Muscle layer of colon (tissue), 2 donors: ENCODE results near the gene CTSD.

Experiments used
- H3K27ac ChIP-seq: one replicate; pipeline ENCODE4 v1.7.0; 2013; ENCODE audit warnings: low read depth, mild to moderate bottlenecking, low read length, moderate library complexity
- H3K27me3 ChIP-seq, 2 donors: one replicate each; pipeline ENCODE4 v1.7.0; 2013; ENCODE audit warnings: low read length in 2 of 2, mild to moderate bottlenecking in 2 of 2; ENCODE audit not compliant: insufficient read depth in 2 of 2, control insufficient read depth in 1 of 2
- H3K36me3 ChIP-seq: one replicate; pipeline ENCODE4 v1.7.0; 2013; ENCODE audit warnings: mild to moderate bottlenecking, low read length; ENCODE audit not compliant: insufficient read depth
- H3K4me1 ChIP-seq: one replicate; pipeline ENCODE4 v1.7.0; 2013; ENCODE audit warnings: mild to moderate bottlenecking, low read length; ENCODE audit not compliant: insufficient read depth
- H3K4me3 ChIP-seq, 2 donors: one replicate each; pipeline ENCODE4 v1.7.0; 2013; ENCODE audit warnings: low read length in 2 of 2, low read depth in 1 of 2, mild to moderate bottlenecking in 1 of 2, moderate library complexity in 1 of 2
- H3K9ac ChIP-seq: one replicate; pipeline ENCODE4 v1.7.0; 2013; ENCODE audit warnings: low read length
- H3K9me3 ChIP-seq: one replicate; pipeline ENCODE4 v1.7.0; 2013; ENCODE audit warnings: mild to moderate bottlenecking, low read length
- donor health status: abdominal sarcoma.
- donor health status: Adenocarcinoma of cecum.

CTSD gene

GRCh38 chr11:1765871-1766718 lies 2.4 kb upstream of the CTSD start:
- H3K36me3 ChIP-seq, result peaks cover 3% of the 10 kb centered on the region
- peaks cover 20% of the 10 kb centered on the region for H3K4me1 ChIP-seq
- H3K27ac ChIP-seq, result no peak overlapping the region
- no peak overlapping the region for H3K9ac ChIP-seq
- H3K27me3 ChIP-seq, result no peaks in the 10 kb centered on the region
- no peak overlapping the region for H3K4me3 ChIP-seq
- H3K9me3 ChIP-seq, result no peaks in the 10 kb centered on the region

DNA sequence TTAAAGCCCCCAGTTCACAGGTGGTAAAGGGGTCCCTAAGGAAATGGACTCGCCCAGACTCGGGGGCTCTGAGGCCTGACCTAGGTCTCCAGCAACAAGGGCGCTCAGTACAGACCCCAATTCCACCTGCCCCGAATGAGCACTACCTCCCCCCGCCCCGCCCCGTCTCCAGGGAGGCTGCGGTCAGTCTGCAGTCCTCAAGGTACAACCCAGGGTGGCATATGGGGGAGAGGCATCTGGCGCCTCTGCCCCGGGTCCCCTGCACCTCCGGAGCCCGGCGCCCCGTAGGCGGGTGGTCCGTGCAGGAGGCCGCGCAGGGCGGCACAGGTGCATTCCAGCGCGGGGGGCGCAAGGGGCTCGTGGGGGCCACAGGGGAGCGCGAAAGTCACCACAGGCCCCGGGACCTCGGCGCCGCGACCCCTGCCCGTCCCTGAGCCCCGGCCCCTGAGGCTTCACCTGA lies 361 bp downstream of the CTSD start:
- H3K9ac ChIP-seq, result peak overlapping the region; percentile 80
- peak overlapping the region; percentile 81 to 96 for H3K4me3 ChIP-seq
- peak overlapping the region; percentile 80 for H3K27ac ChIP-seq
- peaks cover 5% of the 10 kb centered on the region for H3K36me3 ChIP-seq
- no peaks in the 10 kb centered on the region for H3K9me3 ChIP-seq
- no peaks in the 10 kb centered on the region for H3K27me3 ChIP-seq
- peaks cover 33% of the 10 kb centered on the region for H3K4me1 ChIP-seq

DNA sequence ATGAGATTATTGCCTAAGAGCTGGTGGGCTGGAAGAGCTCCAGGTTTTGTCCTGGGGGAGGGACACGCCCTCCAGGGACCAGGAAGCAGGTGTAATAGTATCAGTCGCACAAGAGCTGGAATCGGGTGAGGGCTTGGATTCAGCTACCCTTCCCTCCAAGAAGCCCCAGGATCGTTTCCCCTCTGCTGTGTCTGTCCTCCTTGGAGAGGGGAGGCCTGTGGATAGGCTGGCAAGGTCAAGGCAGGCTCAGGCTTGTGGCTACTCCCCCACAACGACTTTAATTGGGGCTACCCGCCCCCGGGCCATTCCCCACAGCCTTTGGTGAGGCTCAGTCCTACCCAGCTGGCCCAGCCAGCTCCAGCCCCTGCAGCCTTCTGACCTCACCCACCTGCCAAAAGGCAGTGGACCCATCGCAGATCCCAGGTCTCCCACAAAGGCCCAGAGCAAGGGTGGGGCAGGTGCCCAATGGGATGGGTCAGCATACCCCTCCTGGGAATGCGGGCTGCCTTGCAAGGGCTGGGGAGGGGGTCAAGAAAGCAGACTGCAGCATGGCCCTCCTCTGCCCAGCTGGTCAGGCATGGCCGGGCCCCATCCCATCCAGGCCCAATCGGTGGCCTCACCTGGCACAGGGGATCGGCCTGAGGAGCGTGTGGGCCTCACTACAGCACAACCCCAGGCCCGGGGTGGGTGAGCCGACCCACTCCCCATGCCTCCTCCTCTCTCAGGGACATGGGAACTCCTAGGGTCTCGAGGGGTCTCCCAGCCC lies 1.0 kb downstream of the CTSD start:
- peaks cover 33% of the 10 kb centered on the region for H3K4me1 ChIP-seq

GRCh38 chr11:1761857-1762536 lies 1.7 kb downstream of the CTSD start:
- peaks cover 33% of the 10 kb centered on the region for H3K4me1 ChIP-seq
- H3K27ac ChIP-seq, result peak overlapping the region; percentile 80
- H3K27me3 ChIP-seq, result no peaks in the 10 kb centered on the region
- H3K36me3 ChIP-seq, result peaks cover 12% of the 10 kb centered on the region
- H3K9me3 ChIP-seq, result no peaks in the 10 kb centered on the region
- peak overlapping the region; percentile 80 for H3K9ac ChIP-seq
- H3K4me3 ChIP-seq, result peak overlapping the region; percentile 81 to 96

More for the DNA sequence above, 1.0 kb downstream of the CTSD start:
- H3K9me3 ChIP-seq, result no peaks in the 10 kb centered on the region
- H3K9ac ChIP-seq, result peak overlapping the region; percentile 80
- peaks cover 5% of the 10 kb centered on the region for H3K36me3 ChIP-seq
- H3K27me3 ChIP-seq, result no peaks in the 10 kb centered on the region
- peak overlapping the region; percentile 81 to 96 for H3K4me3 ChIP-seq
- H3K27ac ChIP-seq, result peak overlapping the region; percentile 80

DNA sequence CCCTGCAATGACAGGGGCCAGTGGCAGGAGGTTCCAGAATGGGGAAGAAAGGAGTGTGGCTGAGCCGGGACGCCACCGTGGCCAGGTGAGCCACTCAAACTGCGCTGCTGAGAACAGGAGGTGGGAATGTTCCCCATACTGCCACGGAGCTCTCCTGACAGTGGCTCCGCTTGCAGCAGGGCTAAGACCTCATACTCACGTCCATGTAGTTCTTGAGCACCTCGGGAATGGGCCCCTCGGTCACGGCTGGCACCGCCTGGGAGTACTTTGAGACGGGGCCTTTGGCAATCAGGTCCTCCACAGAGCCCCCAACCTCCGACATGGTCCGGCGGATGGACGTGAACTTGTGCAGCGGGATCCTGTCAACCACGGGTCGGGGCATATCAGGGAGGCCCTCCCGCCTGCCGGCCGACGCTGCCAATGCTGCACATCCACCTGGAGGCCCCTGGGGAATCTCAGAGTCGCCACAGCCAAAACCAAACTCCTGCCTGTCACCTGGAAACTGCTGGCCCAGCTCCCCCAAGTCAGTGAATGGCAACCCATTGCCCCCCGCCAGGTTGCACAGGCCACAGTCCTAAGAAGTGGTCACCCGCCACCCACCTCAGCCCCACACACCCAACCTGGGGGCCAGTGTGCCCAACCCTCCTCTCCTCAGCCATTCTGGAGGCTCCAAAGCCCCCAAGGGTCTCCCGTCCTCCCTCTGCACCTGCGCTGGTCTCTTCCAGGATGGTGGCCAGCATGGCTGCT lies 2.4 kb downstream of the CTSD start:
- Histone ChIP-seq H3K27ac (no peak overlapping the region), H3K27me3 (no peaks in the 10 kb centered on the region), H3K9me3 (no peaks in the 10 kb centered on the region), H3K36me3 (peaks cover 13% of the 10 kb centered on the region), H3K9ac (peak overlapping the region; percentile 21), H3K4me3 (no peak overlapping the region), H3K4me1 (peaks cover 33% of the 10 kb centered on the region)

DNA sequence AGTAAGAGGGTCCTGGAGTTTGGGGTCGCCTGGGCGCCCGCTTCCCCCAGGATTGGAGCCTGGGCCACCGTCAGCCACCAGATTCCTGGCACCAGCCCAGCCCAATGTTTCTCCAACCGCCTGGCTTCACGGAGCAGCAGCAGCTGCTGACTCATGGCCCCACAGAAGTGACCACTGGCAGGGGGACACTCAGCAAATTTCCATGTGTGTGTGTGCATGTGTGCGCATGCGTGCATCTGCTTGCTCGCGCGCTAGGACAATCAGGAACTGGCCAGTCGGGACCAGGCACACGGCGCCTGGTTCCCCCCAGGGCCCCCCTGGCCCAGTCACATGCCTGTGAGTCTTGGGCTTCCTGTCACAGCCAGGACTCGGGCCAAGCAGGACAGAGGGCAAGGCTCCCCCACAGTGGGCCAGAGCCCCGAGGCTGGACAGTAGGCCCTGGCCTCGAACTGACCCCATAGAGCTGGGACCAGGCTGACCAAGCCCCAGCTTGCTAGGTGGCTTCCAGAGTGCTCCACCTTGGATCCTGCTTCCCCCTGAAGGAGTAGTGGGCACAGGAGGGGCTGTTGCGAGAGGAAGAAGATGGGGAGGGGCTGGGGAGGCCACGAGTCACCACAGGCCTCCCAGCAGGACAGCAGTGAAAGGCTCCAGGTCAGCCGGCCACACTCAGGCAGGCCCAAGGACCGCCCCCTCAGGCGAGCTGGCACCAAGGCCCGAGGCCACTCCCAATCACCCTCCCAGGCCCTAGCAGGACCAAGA lies 3.2 kb downstream of the CTSD start:
- Histone ChIP-seq H3K9ac (peak overlapping the region; percentile 21), H3K4me1 (peaks cover 33% of the 10 kb centered on the region), H3K4me3 (no peak overlapping the region), H3K9me3 (no peaks in the 10 kb centered on the region), H3K36me3 (peaks cover 21% of the 10 kb centered on the region), H3K27me3 (no peaks in the 10 kb centered on the region), H3K27ac (no peak overlapping the region)

- H3K9me3 ChIP-seq, result no peaks in the 10 kb centered on the region
- peaks cover 33% of the 10 kb centered on the region for H3K4me1 ChIP-seq
- H3K36me3 ChIP-seq, result peaks cover 28% of the 10 kb centered on the region
- no peak overlapping the region for H3K27ac ChIP-seq
- no peaks in the 10 kb centered on the region for H3K27me3 ChIP-seq
- no peak overlapping the region for H3K9ac ChIP-seq
- H3K4me3 ChIP-seq, result no peak overlapping the region
Observed at GRCh38 chr11:1759851-1760220, 3.9 kb downstream of the CTSD start.

DNA sequence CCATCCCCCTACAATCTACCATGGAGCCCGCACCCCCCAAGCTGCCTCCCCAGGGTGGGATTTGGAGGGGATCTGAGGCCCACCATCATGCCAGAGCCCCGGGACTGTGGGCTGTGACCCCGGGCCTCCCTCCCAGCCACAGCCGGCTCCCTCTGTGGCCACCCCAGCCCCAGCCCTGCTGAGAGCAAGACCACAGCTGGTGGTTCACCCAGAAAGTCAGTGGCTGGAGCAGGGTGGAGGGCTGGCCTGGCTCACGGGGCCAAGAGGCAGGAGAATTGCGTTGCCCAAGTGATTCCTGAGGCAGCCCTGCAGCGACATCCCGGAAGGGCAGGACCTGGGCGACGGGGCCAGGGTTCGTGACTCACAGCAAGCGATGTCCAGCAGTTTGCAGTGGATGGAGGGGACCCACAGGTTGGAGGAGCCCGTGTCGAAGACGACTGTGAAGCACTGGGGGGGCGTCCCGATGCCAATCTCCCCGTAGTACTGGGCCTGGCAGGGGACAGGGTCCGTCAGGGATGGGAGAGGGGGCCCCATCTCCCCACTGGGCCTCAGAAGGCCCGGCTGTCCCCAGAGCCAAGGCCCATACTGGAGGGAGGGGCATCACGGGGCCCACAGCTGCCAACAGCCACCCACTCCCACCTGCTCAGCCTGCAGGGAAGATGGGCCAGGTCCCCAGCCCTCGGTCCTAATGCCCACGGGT lies 4.4 kb downstream of the CTSD start:
- H3K4me3 ChIP-seq, result no peak overlapping the region
- no peaks in the 10 kb centered on the region for H3K9me3 ChIP-seq
- H3K4me1 ChIP-seq, result peaks cover 33% of the 10 kb centered on the region
- H3K27ac ChIP-seq, result no peak overlapping the region
- H3K36me3 ChIP-seq, result peaks cover 31% of the 10 kb centered on the region
- H3K9ac ChIP-seq, result no peak overlapping the region
- no peaks in the 10 kb centered on the region for H3K27me3 ChIP-seq

DNA sequence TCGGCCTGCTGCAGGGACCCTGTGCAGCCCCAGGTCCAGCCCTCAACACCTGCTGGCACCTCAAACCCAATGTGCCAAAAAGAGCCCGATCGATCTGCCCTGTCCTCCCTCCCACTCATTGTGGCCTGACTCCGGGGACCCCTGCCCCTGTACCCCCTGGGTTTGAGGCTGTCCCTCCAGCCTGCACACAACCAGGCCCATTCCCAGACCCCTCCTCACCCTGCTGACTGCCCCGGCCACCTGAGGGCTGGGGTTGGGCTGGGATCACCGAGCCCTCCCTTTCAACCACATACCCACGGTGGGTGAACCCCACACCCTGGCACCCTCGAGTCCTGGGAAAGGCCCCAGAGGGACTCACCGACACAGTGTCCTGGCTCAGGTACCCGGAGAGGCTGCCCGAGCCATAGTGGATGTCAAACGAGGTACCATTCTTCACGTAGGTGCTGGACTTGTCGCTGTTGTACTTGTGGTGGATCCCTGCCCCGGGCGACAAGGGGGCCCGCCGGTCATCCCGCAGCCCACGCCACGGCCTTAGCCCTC lies 5.0 kb downstream of the CTSD start:
- H3K9me3 ChIP-seq, result no peaks in the 10 kb centered on the region
- H3K9ac ChIP-seq, result no peak overlapping the region
- H3K4me3 ChIP-seq, result no peak overlapping the region
- H3K27me3 ChIP-seq, result no peaks in the 10 kb centered on the region
- peaks cover 36% of the 10 kb centered on the region for H3K36me3 ChIP-seq
- H3K27ac ChIP-seq, result no peak overlapping the region
- peaks cover 33% of the 10 kb centered on the region for H3K4me1 ChIP-seq
